ENCODE results near the gene SULT2B1.
A peak's percentile ranks its signal among the peaks of the same experiment; 100 is the strongest.

- no peak for TF ChIP-seq EZH2phosphoT487 (IDR thresholded peaks at IDR 0.05; ENCODE audit: low read length)
- TF ChIP-seq CTCF (IDR thresholded peaks at IDR 0.05; ENCODE audit: low read length), result peak; percentile 95
These were observed 36.9 kb downstream of the SULT2B1 start for GRCh38 chr19:48588670-48589401.
